HepG2 (cell line): ENCODE results near the gene MAPK8IP3. TPM values are rescaled to one million over a fixed set of nuclear protein-coding genes. Genes with fewer than 3 reads are reported as not detected.

Experiments used
- ATF7 ChIP-seq, 2 experiments: fragments of 450-650 bp in 1 of 2; sonication (generic) in 1 of 2; formaldehyde crosslinking in 1 of 2; IDR thresholded peaks; 2 replicates each; pipeline versions ENCODE4 v1.4.0 to v1.6.1; 2016 to 2020; ENCODE audit warnings: antibody characterized with exemption in 1 of 2, mild to moderate bottlenecking in 1 of 2, missing genetic modification reagents in 1 of 2
- PHF21A ChIP-seq: sonication (generic); formaldehyde crosslinking; IDR thresholded peaks from 2 replicates; pipeline ENCODE4 v1.5.0; 2020; ENCODE audit warnings: mild to moderate bottlenecking, missing genetic modification reagents
- U2AF2 ChIP-seq: fragments of 200-400 bp; formaldehyde crosslinking; IDR thresholded peaks from 2 replicates; pipeline ENCODE4 v1.6.1; 2017; ENCODE audit warnings: low read depth, mild to moderate bottlenecking, low read length
- ZNF235 ChIP-seq: sonication (generic); formaldehyde crosslinking; IDR thresholded peaks from 2 replicates; pipeline ENCODE4 v1.8.1; 2023; ENCODE audit warnings: mild to moderate bottlenecking, missing genetic modification reagents, borderline replicate concordance
- polyA plus RNA-seq, 8 experiments: library from polyadenylated mRNA; depleted of rRNA in 3 of 8; stranded (reverse) in 7 of 8; unstranded in 1 of 8; fragments of >200 nt; fragmentation: Illumina TruSeq in 4 of 8; extraction: Trizol in 4 of 8; gene quantifications; 2 replicates each; pipeline versions ENCODE4 v1.2.1 to v1.2.3, GENCODE V29; 2011 to 2016; ENCODE audit warnings: low read depth in 4 of 8, missing spikeins in 1 of 8, mixed read lengths in 1 of 8; ENCODE audit not compliant: insufficient read depth in 1 of 8
- total RNA-seq, 5 experiments: library from RNA; depleted of rRNA; stranded (reverse); fragments of >200 nt; fragmentation: Illumina TruSeq; extraction: Trizol; gene quantifications; 2 replicates each; pipeline ENCODE4 v1.2.3, GENCODE V29; 2016; ENCODE audit warnings: low read depth in 1 of 5
- TF ChIP-seq, protein P1 (sequence below): IDR thresholded peaks from 2 replicates; pipeline ENCODE4 v1.6.1; 2012; ENCODE audit warnings: low read length, improper control_type of control experiment
- TF ChIP-seq, protein P2 (sequence below): sonication (generic); IDR thresholded peaks from 2 replicates; pipeline ENCODE4 v1.6.1; 2016; ENCODE audit warnings: low read depth, borderline replicate concordance
- TF ChIP-seq, protein P3 (sequence below): sonication (generic); formaldehyde crosslinking; IDR thresholded peaks from 2 replicates; pipeline ENCODE4 v1.4.0; 2020; ENCODE audit warnings: missing genetic modification reagents, borderline replicate concordance

Gene MAPK8IP3
- total and polyA plus RNA-seq, 2 of the 13 experiments (the other 11 are each of a cell fraction or from before 2014, with no cell fraction given): 25.1 to 41.7 TPM

DNA sequence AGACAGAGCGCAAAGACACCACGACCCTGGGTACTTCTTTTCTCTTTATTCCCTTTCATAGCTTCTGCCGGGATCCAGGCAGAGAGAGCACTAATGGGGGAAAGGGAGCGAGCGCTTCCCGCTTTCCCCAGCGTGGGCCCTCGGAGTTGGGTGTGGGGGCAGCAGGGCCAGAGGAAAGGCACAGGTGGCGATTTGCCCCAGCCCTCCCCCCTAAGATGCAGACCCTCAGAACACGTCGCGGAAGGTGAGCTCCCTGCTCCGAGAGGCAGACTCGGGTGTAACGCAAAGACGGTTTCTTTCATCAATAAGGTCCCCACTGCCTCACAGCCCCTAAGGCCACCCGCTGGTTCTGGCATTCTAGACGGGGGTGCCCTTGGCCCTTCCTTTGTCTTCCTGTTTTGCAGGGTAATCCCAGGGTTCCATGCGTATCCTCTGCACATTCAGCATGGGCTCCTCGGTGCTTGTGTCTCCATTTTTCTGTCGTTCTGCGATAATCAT lies 65.9 kb downstream of the MAPK8IP3 start (continued):
- TF ChIP-seq, protein P1, sequence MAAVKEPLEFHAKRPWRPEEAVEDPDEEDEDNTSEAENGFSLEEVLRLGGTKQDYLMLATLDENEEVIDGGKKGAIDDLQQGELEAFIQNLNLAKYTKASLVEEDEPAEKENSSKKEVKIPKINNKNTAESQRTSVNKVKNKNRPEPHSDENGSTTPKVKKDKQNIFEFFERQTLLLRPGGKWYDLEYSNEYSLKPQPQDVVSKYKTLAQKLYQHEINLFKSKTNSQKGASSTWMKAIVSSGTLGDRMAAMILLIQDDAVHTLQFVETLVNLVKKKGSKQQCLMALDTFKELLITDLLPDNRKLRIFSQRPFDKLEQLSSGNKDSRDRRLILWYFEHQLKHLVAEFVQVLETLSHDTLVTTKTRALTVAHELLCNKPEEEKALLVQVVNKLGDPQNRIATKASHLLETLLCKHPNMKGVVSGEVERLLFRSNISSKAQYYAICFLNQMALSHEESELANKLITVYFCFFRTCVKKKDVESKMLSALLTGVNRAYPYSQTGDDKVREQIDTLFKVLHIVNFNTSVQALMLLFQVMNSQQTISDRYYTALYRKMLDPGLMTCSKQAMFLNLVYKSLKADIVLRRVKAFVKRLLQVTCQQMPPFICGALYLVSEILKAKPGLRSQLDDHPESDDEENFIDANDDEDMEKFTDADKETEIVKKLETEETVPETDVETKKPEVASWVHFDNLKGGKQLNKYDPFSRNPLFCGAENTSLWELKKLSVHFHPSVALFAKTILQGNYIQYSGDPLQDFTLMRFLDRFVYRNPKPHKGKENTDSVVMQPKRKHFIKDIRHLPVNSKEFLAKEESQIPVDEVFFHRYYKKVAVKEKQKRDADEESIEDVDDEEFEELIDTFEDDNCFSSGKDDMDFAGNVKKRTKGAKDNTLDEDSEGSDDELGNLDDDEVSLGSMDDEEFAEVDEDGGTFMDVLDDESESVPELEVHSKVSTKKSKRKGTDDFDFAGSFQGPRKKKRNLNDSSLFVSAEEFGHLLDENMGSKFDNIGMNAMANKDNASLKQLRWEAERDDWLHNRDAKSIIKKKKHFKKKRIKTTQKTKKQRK: no peak
- TF ChIP-seq ATF7 (IDR thresholded peaks at IDR 0.05): no peak
- TF ChIP-seq ATF7 (CRISPR knock-in tag; IDR thresholded peaks at IDR 0.05): no peak
- TF ChIP-seq, protein P2, sequence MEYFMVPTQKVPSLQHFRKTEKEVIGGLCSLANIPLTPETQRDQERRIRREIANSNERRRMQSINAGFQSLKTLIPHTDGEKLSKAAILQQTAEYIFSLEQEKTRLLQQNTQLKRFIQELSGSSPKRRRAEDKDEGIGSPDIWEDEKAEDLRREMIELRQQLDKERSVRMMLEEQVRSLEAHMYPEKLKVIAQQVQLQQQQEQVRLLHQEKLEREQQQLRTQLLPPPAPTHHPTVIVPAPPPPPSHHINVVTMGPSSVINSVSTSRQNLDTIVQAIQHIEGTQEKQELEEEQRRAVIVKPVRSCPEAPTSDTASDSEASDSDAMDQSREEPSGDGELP: no peak
- TF ChIP-seq ZNF235 (CRISPR knock-in tag): no peak
- TF ChIP-seq U2AF2: no peak
- no peak for TF ChIP-seq PHF21A (CRISPR knock-in tag)
- TF ChIP-seq, protein P3, sequence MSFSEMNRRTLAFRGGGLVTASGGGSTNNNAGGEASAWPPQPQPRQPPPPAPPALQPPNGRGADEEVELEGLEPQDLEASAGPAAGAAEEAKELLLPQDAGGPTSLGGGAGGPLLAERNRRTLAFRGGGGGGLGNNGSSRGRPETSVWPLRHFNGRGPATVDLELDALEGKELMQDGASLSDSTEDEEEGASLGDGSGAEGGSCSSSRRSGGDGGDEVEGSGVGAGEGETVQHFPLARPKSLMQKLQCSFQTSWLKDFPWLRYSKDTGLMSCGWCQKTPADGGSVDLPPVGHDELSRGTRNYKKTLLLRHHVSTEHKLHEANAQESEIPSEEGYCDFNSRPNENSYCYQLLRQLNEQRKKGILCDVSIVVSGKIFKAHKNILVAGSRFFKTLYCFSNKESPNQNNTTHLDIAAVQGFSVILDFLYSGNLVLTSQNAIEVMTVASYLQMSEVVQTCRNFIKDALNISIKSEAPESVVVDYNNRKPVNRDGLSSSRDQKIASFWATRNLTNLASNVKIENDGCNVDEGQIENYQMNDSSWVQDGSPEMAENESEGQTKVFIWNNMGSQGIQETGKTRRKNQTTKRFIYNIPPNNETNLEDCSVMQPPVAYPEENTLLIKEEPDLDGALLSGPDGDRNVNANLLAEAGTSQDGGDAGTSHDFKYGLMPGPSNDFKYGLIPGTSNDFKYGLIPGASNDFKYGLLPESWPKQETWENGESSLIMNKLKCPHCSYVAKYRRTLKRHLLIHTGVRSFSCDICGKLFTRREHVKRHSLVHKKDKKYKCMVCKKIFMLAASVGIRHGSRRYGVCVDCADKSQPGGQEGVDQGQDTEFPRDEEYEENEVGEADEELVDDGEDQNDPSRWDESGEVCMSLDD: no peak
